ENCODE measurements around the gene RTL10. TPM values are rescaled to one million over a fixed set of nuclear protein-coding genes. Genes with fewer than 3 reads are reported as not detected.

Gene RTL10
- total and polyA plus RNA-seq, 10 of the 15 experiments (the other 5 are each of a cell fraction or from before 2014, with no cell fraction given) = 5.3 to 18.1 (median 10.3) TPM

GRCh38 chr22:19823902-19824211, 30.8 kb downstream of the RTL10 start:
- ChIA-PET CTCF (no interaction called here), SMC1A (ENCODE audit: uncharacterized antibody, unreplicated experiment) (no interaction called here), RAD21 (ENCODE audit: unreplicated experiment) (no interaction called here), POLR2A (no interaction called here)
- DNase-seq (ENCODE audit: low read depth, low spot score) = no peak
- in situ Hi-C loops (cut with MboI) (no loop called here), intact Hi-C loops (cut with micrococcal nuclease; ENCODE audit: unreplicated experiment) (no loop called here)
- Histone ChIP-seq H3K27me3 (replicated peaks in 1 of 2; ENCODE audit: control insufficient read depth in 2 of 2, insufficient read depth in 2 of 2, low read length in 1 of 2) (no peaks in the 10 kb centered on the region), H3K9me3 (replicated peaks; ENCODE audit: control insufficient read depth, insufficient read depth, low read length) (no peaks in the 10 kb centered on the region), H3K79me2 (ENCODE audit: control insufficient read depth, insufficient read depth, low read length) (no peaks in the 10 kb centered on the region), H2AFZ (ENCODE audit: control insufficient read depth, low read depth, low read length) (no peak overlapping the region), H3K4me1 (ENCODE audit: control insufficient read depth, insufficient read depth, low read length) (no peaks in the 10 kb centered on the region), H3K4me2 (ENCODE audit: control insufficient read depth, insufficient read depth) (no peak overlapping the region), H3K36me3 (ENCODE audit: control insufficient read depth in 2 of 2, insufficient read depth in 2 of 2, low read length in 1 of 2) (no peaks in the 10 kb centered on the region; a peak in 1 of 4 replicates), H3K4me3 (no peak overlapping the region), H3K27ac (ENCODE audit: control insufficient read depth, insufficient read depth) (no peak overlapping the region), H4K20me1 (ENCODE audit: control insufficient read depth, insufficient read depth) (no peaks in the 10 kb centered on the region), H3K9ac (ENCODE audit: control insufficient read depth, insufficient read depth, low read length) (no peak overlapping the region)
- ATAC-seq = no peak
- FAIRE-seq = no peak
- TF ChIP-seq YBX1 (IDR thresholded peaks at IDR 0.05) = no peak
- TF ChIP-seq HCFC1 (IDR thresholded peaks at IDR 0.05; ENCODE audit: low read length) = no peak
- no peak for TF ChIP-seq NRF1 (conservative IDR thresholded peaks at IDR 0.05; ENCODE audit: low read depth, low read length)
- TF ChIP-seq SMAD1 (IDR thresholded peaks at IDR 0.05; ENCODE audit: low read depth, partially characterized antibody) = no peak
- TF ChIP-seq SREBF2 (IDR thresholded peaks at IDR 0.05; ENCODE audit: low read length) = no peak
- no peak for TF ChIP-seq E2F4 (IDR thresholded peaks at IDR 0.05; ENCODE audit: low read depth, low read length)
- TF ChIP-seq STAT3 (IDR thresholded peaks at IDR 0.05; ENCODE audit: low read depth, low read length) = no peak
- TF ChIP-seq SUPT20H (IDR thresholded peaks at IDR 0.05; ENCODE audit: borderline replicate concordance, control insufficient read depth, low read depth, low read length) = no peak
- no peak for TF ChIP-seq GABPA (IDR thresholded peaks at IDR 0.05; ENCODE audit: low read depth)
- no peak for TF ChIP-seq RFX5 (IDR thresholded peaks at IDR 0.05; ENCODE audit: low read depth, low read length)
- TF ChIP-seq, protein P1, sequence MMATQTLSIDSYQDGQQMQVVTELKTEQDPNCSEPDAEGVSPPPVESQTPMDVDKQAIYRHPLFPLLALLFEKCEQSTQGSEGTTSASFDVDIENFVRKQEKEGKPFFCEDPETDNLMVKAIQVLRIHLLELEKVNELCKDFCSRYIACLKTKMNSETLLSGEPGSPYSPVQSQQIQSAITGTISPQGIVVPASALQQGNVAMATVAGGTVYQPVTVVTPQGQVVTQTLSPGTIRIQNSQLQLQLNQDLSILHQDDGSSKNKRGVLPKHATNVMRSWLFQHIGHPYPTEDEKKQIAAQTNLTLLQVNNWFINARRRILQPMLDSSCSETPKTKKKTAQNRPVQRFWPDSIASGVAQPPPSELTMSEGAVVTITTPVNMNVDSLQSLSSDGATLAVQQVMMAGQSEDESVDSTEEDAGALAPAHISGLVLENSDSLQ (IDR thresholded peaks at IDR 0.05) = no peak
- 91% methylated on average over 9 of the region's 9 CpGs for WGBS (ENCODE audit: insufficient coverage, insufficient replicate concordance, low lambda C conversion rate, missing lambda C conversion rate)
- no TSS peak for BruUV-seq (replicated peaks)
